BE2C (cell line): Measurements from ENCODE around the gene FGFBP2.

Experiments used
- DNase-seq: peaks from one replicate; pipeline ENCODE4 v3.0.0-alpha.2; 2020
- H3K27me3 ChIP-seq: fragments of 250-450 bp; sonication (Bioruptor Pico); 2 replicates; pipeline ENCODE4 v1.5.1; 2020; ENCODE audit warnings: mild to moderate bottlenecking
- H3K36me3 ChIP-seq: fragments of 250-450 bp; sonication (Bioruptor Pico); 2 replicates; pipeline ENCODE4 v1.5.1; 2020; ENCODE audit warnings: mild to moderate bottlenecking
- H3K4me1 ChIP-seq: fragments of 250-450 bp; sonication (Bioruptor Pico); 2 replicates; pipeline ENCODE4 v1.5.1; 2020
- H3K4me3 ChIP-seq: 2 replicates; pipeline ENCODE4 v1.5.1; 2011; ENCODE audit warnings: low read depth, low read length
- H3K9me3 ChIP-seq: fragments of 250-450 bp; sonication (Bioruptor Pico); 2 replicates; pipeline ENCODE4 v1.5.1; 2020
- CTCF ChIP-seq: IDR thresholded peaks from 2 replicates; pipeline ENCODE4 v1.5.1; 2012; ENCODE audit warnings: mild to moderate bottlenecking, low read depth, low read length

Gene FGFBP2

GRCh38 chr4:15942283-15942682, 20.7 kb downstream of the FGFBP2 start:
- no peak for TF ChIP-seq CTCF
- Histone ChIP-seq H3K4me1 (no peaks in the 10 kb centered on the region), H3K9me3 (no peaks in the 10 kb centered on the region), H3K36me3 (no peaks in the 10 kb centered on the region), H3K27me3 (peaks cover 12% of the 10 kb centered on the region), H3K4me3 (no peak overlapping the region)
- DNase-seq: no peak

GRCh38 chr4:15938640-15939039, 24.3 kb downstream of the FGFBP2 start, which contains the start of gene FGFBP1:
TSS of gene FGFBP1 (minus strand) at chr4:15938740. CDS start at chr4:15936632, 2,108 bp downstream.
- H3K4me1 ChIP-seq: no peaks in the 10 kb centered on the region
- no peak for TF ChIP-seq CTCF
- no peaks in the 10 kb centered on the region for H3K36me3 ChIP-seq
- peaks cover 12% of the 10 kb centered on the region for H3K27me3 ChIP-seq
- no peak within 1 kb of the TSS for H3K4me3 ChIP-seq
- DNase-seq: no peak
- H3K9me3 ChIP-seq: no peaks in the 10 kb centered on the region

DNA sequence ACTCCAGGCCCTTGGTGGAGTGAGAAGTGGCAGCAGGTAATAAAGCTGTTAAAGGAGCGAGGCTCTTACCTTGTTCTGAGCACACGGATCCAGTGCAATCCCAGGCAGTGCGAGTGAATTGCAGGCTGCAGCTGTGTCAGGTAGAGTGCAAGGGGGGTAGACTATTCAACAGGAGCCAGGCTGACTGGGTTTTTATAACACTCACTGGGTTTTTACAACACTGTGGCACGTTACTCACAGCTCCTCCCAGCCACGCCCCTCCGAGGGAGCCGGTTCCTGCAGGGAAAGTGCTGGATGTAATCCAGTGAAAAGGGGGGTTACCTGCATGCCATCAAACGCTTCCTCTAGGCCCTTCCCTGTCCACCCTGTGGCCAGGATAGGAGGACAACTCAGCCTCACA, 24.8 kb downstream of the FGFBP2 start:
- H3K36me3 ChIP-seq: no peaks in the 10 kb centered on the region
- no peak overlapping the region for H3K4me3 ChIP-seq
- H3K27me3 ChIP-seq: peaks cover 12% of the 10 kb centered on the region
- no peak for DNase-seq
- H3K9me3 ChIP-seq: no peaks in the 10 kb centered on the region
- no peaks in the 10 kb centered on the region for H3K4me1 ChIP-seq
- no peak for TF ChIP-seq CTCF

DNA sequence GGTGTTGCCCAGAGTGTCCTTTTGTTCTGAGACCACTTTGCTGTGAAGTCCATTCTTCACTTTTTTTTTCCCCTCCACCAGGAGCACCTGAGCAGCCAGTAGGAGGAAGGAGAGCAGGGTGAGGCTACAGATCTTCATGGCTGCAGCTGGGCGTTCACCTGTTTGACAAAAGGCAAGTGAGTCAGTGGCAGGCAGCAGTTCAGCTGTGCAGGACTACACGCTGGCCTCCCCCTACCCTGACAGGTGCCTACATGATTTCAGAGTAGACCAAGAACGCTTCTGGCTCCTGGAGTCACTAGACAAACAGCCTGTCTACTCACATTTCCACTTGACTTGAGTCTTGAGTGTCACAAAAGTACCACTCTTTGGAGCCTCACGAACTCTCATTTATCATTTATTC, 26.5 kb downstream of the FGFBP2 start:
- H3K4me3 ChIP-seq: no peak overlapping the region
- TF ChIP-seq CTCF: no peak
- H3K36me3 ChIP-seq: no peaks in the 10 kb centered on the region
- H3K9me3 ChIP-seq: no peaks in the 10 kb centered on the region
- no peak for DNase-seq
- peaks cover 15% of the 10 kb centered on the region for H3K27me3 ChIP-seq
- no peaks in the 10 kb centered on the region for H3K4me1 ChIP-seq

DNA sequence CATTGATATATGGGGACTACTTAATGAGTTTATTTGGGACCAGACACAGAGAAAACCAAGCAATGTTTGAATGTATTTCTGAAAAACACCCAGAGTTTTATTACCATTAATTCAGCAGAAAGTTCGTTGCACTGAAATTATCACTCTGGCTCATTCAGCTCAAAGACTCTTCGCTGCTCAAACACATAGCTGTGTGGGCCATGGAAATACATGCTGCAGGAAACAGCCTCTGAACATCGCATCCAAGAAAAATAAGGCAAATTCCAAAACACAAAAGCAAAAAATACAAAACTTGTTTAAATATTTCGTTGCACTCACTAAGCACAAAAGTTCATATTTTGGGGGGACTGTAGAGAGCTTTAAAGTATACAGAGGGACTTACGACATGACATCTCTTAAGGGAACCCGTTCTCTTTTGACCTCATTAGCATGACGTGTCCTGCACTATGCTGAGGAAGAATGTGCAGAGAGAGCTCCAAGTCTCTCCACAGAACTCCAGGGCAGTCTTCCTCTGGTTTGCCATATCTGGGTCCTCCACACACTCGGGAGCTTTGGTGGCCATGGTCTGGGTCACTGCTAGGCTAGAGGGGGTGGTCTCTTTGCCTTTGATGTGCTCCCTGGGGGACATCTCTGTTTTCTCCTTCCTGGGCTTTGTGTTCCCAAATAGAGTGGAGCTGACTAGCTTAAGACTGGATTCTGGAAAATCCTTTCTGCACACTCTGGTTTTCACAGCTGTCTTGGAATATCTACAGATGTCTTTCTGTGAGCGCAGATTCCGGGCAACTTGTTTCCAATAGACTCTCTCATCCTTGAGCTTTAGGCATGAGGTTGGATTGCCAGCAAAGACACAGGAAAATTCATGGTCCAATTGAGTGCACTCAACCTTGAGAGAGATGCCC, 27.2 kb downstream of the FGFBP2 start:
- Histone ChIP-seq H3K4me1 (no peaks in the 10 kb centered on the region), H3K4me3 (no peak overlapping the region), H3K9me3 (no peaks in the 10 kb centered on the region), H3K36me3 (no peaks in the 10 kb centered on the region), H3K27me3 (peaks cover 18% of the 10 kb centered on the region)
- no peak for TF ChIP-seq CTCF
- DNase-seq: no peak

GRCh38 chr4:15934259-15934658, 28.7 kb downstream of the FGFBP2 start:
- DNase-seq: no peak
- no peak overlapping the region for H3K4me3 ChIP-seq
- H3K9me3 ChIP-seq: no peaks in the 10 kb centered on the region
- H3K27me3 ChIP-seq: peaks cover 17% of the 10 kb centered on the region; the same call in 1 of the 2 replicates
- TF ChIP-seq CTCF: no peak
- H3K36me3 ChIP-seq: no peaks in the 10 kb centered on the region
- no peaks in the 10 kb centered on the region for H3K4me1 ChIP-seq
